ENCODE measurements around the gene CRIP3.

GRCh38 chr6:43339168-43339567 is 30.5 kb upstream of the CRIP3 start:
- no peak for TF ChIP-seq CTCF (conservative IDR thresholded peaks at IDR 0.05 in 1 of 2, IDR thresholded peaks at IDR 0.05 in 1 of 2; ENCODE audit: extremely low read depth in 1 of 2, insufficient read depth in 1 of 2, low read depth in 1 of 2, low read length in 2 of 2)
- no peak for TF ChIP-seq EZH2 (IDR thresholded peaks at IDR 0.05; ENCODE audit: borderline replicate concordance, low read length)

Data from mammary epithelial cell (primary cell).